HG02973 (cell line): Measurements from ENCODE around the gene TECPR2.
"Not testable (repeated sequence)": the region's sequence is repeated elsewhere in the genome, so short reads cannot be mapped to it uniquely, and the experiment has no call there.

Experiments used
- ATAC-seq: cut with Tn5 transposase; IDR thresholded peaks from one replicate; pipeline ENCODE4 v1.9.1; 2021; ENCODE audit warnings: moderate library complexity; ENCODE audit not compliant: unreplicated experiment

TECPR2 gene

DNA sequence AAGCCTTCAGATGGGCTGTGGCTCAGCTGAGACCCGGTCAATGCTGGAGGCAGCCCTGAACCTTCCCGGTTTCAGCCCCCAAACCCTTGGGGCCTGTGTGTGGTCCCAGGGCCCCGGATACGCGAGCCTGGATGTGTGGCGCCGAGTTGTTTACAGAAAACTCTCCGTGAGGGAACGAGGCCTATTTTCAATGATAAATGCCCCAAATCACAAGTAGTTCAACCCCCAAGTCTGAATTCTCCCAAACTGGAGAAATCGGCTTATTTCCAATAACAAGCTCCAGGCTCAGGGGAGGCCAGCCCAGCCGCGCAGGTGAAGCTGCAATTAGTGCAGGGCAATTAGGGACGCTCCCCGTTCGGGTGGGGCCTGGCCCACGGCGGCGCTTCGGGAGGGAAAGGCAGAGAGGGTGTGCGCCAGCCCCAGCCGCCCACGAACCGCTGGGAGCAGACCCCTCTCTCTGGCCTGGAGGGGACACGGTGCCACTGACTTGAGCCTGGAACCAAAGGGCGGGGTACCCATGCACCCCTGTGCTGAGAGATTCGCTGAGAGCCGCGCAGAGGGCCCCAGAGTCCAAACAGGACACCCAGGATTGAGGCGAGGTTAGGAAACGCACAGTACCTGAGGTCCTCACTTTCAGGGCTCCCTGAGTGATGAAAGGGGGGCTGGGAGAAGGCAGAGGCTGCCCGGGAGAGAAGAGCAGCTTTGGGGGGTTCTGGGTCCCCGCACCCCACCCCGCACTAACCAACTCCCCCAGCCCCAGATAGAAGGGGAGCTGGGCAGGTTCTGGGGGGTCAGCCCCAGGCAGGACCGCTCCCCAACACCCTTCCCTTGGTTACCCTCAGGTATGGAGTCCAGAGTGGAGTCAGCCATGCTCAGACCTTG is 161.1 kb downstream of the TECPR2 start:
- peak; percentile 1 for ATAC-seq

GRCh38 chr14:102524451-102525218 is 161.9 kb downstream of the TECPR2 start:
- peak; percentile 95 for ATAC-seq

GRCh38 chr14:102525219-102525928 is 162.6 kb downstream of the TECPR2 start:
- no peak for ATAC-seq

GRCh38 chr14:102525929-102526497 is 163.3 kb downstream of the TECPR2 start:
- no peak for ATAC-seq

DNA sequence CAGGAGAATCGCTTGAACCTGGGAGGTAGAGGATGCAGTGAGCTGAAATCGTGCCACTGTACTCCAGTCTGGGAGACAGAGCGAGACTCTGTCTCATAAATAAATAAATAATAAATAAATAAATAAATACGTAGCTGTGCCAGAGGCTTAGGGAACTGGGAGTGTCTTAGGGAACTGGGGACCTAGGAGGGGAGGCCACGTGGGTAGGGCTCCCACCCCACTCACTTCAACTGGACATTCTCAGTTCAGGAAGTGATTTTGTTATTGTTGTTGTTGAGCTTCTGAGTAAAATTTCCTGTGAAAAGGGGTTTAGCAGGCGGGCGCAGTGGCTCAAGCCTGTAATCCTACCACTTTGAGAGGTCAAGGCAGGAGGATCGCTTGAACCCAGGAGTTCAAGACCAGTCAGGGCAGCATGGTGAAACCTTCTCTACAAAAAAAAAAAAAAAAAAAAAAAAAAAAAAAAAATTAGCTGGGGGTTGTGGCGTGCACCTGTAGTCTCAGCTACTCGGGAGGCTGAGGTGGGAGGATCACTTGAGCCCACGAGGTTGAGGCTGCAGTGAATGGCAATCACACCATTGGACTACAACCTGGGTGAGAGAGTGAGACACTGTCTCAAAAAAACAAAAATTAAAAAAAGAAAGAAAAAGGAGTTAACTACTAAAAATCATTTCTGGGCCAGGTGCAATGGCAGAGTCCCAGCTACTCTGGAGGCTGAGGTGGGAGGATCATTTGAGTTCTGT is 165.9 kb downstream of the TECPR2 start:
- ATAC-seq: no peak

DNA sequence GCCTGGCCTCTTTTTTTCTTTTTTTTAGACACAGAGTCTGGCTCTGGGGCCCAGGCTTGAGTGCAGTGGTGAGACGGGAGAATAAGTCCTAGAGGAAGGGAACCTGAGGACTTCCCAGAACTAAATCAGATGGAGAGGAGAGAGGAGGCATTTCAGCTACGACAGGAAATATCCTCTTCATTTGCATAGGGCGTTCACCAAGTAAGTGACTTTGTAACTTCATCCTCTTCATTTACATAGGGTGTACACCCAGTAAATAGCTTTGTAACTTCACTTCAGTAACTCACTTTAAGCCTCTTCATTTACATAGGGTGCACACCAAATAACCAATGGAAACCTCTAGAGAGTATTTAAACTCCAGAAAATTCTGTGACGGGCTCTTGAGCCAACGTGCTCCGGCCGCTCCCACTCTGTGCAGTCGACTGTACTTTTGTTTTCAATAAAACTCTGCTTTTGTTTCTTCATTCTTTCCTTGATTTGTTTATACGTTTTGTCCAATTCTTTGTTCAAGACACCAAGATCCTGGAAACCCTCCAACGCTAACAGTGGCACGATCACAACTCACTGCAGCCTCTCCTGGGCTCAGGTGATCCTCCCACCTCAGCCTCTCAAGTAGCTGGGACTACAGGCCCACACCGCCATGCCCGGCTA is 168.2 kb downstream of the TECPR2 start:
- ATAC-seq: no peak

DNA sequence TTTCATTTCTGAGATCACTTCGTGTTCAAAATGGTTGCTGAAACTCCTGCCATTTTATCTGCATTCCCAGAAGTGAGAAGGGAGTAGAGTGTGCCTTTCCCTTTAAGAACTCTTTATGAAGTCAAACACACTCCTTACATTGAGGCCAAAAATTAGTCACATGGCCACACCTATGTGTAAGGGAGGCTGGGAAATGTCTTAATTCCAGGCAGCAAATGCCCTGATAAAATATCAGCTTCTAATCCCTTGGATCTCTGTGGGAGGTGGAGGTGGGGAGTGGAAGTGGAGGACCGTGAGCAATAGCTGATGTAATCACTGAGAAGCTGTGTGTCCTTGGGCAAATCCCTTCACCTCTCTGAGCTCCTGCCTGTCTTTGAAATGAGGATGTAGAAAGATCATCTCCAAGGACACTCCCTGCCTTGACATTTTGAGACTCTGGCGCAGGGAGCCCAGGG is 169.5 kb downstream of the TECPR2 start:
- ATAC-seq: no peak

DNA sequence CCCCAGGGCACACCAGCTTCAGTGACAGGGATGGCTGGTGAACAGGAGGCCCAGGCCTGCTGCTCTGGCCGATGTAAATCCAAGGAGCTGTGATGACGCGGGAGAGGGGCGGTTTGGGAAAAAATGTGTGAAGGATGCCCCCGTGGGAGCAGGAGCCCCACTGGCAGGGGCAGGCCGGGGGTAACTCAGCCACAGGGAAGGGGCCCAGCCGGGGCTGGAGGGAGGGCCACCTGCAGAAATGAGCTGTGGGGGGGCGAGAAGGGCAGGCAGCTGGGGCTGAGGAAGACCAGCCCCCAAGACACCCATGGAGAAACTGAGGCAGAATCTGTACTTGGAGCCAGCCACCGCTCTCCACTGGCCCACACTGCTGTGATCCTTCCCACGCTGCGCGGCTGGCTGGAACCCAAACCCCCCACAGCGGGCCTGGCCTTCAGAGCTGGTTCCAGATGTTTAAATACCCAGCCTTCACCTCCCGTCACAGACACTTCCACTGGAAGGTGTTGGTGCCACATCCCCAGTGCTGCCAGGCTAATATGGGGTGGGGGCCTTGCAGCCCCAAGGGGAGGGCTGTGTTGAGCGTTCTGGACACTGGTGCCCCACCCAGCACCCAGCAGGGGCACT is 175.3 kb downstream of the TECPR2 start:
- ATAC-seq: no peak

- no peak for ATAC-seq
Observed at GRCh38 chr14:102538602-102539543, 176.1 kb downstream of the TECPR2 start.

DNA sequence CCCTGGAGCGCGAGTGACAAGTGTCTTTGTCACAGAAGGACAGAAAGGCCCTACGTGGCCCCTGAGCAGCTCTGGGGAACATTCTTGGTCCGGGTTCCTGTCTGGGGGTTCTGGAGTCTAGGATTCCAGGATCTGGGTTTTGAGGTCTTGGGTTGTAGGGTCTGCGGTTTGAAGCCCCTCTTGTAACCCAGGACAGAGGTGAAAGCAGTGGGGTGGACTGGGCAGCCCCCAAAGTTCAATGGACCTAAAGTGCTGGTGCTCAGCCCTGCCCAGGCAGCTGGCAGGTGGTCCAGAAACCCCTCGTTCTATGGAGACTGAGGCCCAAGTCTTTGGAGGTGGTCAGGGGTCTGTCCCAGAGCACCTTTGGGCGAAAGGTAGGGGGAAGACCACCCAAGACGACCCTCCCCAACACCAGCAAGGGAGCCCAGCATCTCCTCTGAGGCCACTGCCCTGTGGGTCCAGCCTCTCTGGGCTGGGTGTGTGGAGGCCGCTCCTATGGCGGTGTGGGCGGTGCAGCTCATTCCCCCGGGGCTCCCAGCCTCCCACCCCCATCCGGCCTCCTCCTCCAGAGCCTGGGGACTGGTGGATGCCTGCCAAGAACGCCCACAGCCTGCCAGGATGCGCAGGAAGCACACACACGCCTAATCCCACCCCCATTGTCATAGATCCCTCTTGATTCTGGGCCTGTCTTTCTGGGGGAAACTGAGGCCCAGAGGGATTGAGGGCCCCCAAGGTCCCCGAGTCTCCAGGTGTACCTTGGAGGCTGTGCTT is 177.0 kb downstream of the TECPR2 start:
- ATAC-seq: no peak

DNA sequence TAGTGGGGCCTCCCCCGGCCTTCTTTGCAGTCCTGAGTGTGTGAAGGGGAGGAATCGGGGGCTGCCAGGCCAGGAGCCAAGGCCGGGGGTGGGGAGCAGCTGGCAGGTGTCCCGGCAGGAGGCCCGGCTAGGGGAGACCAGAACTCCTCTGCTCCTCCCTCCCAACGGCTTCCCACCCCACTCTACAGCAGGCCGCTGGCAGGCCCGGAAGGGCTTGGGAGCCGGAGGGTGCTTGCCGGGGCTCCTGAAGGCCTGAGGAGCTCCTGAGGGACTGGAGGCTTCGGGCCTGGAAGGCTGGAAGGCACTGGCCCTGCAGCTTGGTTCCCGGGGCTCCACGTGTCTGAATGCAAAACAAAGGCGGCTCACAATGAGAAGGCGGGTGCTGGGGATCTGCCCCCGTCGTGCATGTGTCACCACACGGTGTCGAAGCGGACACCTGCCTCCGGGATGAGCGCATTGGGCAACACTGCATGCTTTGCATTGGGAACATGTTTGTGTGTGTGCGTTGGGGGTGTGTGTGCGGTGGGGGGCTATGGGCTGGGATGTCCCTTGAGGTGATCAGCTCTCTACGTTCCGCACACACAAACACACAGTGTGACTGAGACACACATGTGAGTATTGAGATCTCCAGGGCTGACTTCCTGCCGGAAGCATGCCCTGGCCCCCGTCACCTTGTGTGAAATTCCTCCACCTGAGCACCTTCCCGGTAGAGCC is 177.7 kb downstream of the TECPR2 start:
- ATAC-seq: no peak

DNA sequence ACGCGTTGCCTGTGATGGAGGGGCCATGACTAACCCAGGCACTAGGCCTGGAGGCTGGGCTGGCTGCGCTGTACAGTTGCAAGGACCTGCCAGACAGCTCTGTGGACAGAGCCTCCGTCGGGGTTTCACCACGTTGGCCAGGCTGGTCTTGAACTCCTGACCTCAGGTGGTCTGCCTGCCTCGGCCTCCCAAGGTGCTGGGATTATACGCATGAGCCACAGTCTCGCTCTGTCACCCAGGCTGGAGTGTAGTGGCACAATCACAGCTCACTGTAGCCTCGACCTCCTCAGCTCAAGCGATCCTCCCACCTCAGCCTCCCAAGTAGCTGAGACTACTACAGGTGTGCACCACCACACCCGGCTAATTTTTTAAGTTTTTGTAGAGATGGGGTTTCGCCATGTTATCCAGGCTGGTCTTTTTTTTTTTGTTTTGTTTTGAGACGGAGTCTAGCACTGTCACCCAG is 178.3 kb downstream of the TECPR2 start:
- not testable (repeated sequence) for ATAC-seq

GRCh38 chr14:102541771-102542170 is 179.0 kb downstream of the TECPR2 start:
- no peak for ATAC-seq

DNA sequence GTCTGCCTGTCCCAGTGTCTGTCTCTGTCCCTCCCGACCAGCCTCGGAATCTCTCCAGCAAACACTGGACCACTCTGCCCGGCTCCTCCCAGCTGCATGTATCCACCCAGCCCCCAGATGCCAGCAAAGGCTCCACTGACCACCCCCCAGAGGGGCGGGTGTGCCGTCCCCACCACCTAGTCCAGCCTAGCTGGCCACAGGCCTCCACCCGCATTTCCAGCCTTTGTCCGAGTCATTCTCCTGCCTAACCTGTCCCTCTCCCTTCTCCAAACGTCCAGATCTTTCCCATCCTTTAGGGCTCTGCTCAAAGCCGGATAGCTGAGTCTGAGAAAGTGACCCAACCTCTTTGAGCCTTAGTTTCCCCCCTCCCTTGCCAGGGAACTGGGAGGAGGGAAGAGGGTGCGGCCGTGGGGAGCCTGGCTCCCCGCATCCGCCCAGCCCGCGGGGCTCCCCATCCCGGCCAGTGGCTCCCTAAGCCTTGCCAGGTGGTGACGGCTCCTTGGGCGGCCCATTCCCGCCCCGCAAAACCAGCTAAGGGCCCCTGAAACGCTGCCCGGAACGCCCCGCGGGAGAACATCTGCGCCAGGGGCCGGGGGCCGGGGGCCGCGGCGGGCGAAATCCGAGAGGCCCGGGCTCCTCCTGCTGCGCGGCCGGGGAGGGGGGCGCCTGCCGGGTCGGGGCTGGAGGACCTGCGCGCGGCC is 181.5 kb downstream of the TECPR2 start:
- no peak for ATAC-seq

- no peak for ATAC-seq
Observed at GRCh38 chr14:102544747-102545460, 182.2 kb downstream of the TECPR2 start.
